HG02642 (cell line): Measurements from ENCODE around the gene SOCS3.

ENCODE experiments used
- ATAC-seq: cut with Tn5 transposase; IDR thresholded peaks from one replicate; pipeline ENCODE4 v1.9.1; 2021; ENCODE audit warnings: mild to moderate bottlenecking; ENCODE audit not compliant: unreplicated experiment, poor library complexity

The SOCS3 gene

DNA sequence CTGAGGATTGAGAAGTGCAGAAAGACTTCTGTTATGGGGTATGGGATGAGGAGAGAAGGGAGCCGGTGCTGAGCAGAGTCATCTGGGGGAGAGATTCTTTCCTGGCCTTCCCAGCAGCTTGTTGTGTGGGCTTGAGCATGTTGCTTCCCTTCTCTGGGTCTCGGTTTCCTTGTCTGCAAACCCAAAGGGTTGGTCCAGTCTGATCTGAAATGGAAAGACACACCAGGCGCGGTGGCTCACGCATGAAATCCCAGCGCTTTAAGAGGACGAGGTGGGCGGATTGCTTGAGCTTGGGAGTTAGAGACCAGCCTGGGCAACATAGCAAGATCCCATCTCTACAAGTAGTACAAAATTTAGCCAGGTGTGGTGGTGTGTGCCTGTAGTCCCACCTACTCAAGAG lies 6.0 kb downstream of the SOCS3 start:
- no peak for ATAC-seq

DNA sequence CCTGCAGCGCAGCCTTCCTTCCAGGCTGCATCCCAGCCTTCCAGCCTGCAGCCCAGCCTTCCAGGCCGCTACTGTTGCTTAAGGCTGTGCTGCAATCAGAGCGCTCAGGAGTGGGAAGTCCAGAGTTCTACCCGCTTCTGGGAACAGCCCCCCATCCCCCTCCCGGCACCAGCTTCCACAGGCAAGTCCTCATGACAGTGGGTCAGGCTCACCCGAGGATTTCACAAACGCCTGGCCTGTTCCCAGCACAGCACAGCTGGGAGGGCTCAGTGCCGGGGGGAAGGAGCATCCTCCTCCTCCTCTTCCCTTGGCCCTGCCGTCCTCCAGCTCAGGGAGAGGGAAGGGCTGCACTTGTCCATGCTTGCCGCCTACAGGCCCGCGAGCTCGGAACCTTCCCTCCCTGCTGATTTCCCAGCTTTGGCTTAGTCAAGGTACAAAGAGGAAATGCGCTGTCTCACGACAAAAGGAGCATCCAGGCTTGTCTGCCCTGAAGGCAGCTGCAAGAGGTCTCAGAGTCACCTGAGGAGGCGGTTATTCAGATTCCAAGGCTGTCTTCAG lies 8.3 kb downstream of the SOCS3 start:
- no peak for ATAC-seq

DNA sequence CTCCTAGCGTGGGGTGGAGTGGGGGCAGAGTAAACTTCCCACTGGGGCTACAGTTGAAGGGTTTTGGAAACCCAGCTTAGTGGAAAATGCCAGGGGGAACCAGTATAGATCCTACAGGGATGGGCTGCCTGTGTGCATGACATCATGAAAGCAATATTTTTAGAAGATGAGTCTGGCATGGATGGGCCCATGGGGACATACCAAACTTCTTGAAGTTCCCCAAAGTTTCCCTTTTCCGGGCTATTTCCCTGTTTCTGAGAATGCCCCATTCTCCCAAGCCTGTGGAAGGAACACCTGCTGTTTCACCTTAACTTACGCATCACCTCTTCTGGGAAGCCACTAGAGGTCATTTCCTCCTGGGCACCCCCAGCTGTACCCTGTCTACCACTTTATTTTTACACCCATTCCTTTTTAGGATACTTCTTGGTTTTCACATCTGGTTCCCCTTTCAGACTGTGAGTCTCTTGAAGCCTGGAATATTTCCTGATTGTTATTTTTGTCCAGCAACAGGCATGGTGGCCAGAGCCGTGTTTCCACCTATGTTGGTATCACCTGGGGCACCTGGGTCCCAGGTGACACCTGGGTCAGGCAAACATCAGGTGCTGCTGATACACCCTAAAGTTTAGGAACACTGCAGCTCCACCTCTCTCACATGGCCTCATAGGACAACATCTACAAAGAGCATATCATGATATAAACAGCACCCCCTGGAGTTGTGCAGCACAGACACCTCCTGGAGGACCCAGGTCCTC lies 9.8 kb downstream of the SOCS3 start:
- no peak for ATAC-seq

DNA sequence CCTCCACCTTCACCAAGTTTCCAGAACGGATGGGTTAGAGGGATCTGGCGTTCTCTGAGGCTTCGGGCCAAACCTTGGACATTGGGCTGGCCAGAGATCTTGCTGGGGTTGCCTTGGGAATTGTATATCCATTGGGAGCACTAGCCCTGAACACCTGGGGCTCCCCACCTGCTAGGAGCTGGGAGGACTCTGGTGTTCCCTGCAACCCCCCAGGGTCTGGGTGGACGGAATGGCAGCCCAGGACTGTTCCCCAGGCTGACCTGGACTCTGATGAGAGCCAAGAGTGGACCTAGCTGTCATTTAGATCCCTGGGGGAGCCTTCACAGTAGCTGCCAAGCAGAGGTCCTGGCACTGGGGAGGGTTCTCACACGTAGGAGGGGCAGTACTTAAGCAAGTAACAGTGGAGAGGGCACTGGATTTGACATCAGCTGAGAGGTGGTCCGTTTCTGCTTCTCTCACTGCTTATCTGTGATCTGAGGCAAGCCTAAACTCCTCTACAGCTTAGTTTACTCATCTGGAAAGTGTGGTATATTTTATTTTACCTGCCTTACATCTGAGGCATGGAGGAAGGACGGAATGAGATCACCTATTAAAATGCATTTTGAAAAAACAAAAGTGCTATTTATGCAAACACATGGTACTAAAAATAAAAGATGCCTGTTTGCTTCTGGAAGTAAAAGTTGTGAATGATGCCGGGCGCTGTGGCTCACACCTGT lies 11.7 kb downstream of the SOCS3 start:
- ATAC-seq, result no peak

DNA sequence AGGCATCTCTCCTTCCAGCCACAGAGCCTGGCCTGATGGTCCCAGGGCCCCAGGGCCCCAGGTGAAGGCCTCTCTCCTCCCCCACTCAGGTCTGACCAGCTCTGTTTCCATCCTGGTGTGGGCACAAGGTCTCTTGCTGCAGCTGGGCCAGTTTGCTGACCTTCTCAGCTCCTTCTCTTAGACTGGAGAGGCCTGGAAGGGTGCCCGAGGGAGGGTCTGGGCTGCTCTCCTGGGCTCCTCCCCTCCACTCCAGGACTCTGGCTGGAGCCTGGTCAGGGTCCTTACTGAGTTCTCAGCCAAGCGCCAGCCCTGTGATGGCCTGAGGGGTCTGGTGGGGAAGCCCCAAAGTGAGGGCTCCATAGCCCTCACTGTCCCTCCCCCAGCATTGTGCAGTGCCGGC lies 12.4 kb downstream of the SOCS3 start:
- ATAC-seq, result no peak

DNA sequence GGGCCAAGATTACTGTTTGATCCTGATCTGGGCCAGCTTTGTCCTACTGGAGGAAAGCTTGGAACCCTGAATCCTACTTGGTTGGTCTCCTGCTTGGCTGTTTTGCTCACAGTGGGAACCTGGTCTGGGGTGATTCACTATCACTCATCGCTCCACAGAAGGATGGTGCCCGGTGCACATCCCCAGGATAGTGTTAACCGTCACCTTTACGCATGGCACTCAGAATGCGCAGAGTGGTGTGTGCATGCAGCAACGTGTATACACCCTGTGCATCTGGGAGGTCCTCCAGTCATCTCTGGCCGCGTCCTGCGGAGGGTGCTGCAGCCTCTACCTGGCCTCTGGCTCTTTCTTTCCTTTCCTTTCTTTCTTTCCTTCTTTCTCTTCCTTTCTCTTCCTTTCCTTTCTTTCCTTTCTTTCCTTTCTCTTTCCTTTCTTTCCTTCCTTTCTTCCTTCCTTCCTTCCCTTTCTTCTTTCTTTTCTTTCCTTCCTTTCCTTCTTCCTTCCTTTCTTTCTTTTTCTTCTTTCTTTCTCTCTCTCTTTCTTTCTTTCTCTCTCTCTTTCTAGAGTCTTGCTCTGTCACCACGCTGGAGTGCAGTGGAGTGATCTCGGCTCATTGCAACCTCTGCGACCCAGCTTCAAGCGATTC lies 13.1 kb downstream of the SOCS3 start:
- no peak for ATAC-seq

DNA sequence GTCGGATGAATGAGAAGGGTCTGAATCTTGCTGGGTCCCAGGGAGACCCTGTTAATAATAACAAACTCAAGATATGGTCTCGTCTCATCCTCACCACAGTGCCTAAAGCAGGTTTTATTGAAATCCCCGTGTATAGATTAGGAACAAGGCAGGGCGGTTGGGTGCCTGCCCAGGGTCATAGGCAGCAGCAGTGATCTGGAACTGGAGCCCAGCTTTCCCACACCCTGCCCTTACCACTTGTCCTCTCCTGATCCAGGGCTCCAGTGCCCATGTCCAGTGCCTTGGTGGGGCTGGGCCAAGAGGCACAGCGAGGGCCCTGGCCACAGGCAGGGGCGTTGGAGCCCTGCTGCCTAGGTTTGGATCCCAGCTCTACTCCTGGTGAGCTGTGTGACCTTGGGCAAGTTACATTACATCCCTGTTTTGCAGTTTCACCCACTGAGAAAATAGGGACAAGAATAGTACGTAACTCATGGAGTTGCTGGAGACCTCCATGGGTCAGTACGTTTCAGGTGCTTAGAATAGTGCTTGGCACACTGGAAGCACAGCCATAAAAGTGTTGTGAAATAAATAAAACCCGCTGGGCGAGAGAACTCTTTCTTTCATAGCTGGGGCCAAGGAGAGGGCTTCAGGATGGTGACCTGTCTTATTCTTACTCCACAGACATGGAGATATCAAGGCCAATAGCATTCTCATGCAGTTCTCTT lies 13.9 kb downstream of the SOCS3 start:
- no peak for ATAC-seq

DNA sequence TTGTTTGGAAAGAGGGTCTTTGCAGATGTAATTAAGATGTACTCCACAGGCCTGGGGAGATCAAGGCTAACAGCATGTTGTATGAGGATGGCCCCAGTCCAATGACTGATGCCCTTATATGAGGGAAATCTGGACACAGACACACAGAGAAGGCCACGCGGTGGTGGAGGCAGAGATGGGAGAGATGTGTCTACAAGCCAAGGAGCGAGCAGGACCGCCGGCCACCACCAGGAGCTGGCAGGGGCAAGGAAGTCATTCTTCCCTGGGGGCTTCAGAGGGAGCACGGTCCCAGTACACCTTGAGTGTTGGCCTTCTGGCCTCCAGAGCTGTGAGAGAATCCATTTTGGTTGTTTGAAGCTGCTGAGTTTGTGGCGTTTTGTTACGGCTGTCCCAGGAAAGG lies 14.7 kb downstream of the SOCS3 start:
- no peak for ATAC-seq

DNA sequence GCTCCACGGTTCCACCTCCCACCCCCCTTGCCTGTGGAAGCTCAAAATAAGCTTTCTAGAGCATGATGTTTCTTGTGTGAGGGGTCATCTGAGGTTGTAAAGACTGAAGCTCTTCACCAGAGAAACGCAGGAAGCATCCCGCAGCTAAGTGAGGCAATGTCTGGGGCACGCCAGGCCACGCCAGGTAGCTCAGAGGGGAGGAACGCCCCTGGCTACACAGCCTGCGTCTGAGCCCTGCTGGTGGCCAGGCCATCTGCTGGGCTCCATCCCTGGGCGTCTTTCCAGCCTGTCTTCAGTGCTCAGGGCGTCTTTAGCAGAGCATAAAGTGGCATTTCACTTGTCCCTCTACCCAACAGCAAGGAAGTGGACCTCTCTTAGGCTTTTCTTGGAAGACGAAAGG lies 15.2 kb downstream of the SOCS3 start:
- ATAC-seq, result no peak

DNA sequence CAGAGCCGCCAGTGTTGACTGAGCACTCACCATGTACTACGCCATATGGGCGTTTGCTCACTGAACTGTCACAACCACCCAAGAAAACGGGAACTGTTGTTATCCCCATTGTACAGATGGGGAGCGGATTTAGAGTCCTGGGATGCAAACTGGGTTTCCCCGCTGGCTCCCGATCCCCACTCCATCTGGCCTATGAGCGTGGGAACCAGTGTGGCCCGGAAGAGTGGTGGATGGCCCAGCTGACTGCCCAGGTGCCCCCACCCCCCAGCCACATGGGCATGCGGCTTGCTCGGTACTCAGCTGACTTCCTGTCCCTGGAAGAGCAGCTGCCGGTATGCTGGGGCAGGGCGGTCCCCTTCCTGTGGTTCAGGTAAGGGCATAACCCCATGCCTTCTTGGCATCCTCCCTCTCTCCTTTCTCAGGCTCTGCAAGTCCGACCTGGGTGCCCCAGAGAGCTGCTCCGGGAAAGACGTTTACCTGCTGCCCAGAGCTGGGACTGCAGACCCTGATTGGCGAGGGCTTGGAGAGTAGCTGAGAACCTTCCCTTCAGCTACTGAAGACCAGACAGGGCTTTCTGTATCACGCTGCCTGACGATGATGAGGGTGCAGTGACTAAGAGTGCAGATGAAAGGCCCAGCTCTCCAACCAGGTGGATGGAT lies 16.2 kb downstream of the SOCS3 start:
- ATAC-seq, result peak; percentile 41

DNA sequence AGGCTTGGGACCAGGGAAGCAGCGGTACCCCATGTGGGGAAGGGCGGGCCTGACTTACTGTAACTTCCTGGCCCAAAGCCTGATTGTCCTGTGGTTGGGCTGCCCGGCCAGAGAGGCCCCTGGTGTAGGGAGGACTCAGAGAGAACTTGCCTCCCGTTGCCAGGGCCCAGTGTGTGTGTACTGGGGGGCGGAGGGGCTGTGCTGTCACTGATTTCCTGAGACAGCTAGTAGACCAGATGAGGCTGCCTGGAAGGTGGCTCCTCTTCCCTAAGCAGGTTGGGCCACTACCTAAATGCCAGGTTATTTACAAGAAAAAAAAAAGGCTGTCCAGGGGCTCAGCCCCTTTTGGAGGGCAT lies 16.7 kb downstream of the SOCS3 start:
- no peak for ATAC-seq

DNA sequence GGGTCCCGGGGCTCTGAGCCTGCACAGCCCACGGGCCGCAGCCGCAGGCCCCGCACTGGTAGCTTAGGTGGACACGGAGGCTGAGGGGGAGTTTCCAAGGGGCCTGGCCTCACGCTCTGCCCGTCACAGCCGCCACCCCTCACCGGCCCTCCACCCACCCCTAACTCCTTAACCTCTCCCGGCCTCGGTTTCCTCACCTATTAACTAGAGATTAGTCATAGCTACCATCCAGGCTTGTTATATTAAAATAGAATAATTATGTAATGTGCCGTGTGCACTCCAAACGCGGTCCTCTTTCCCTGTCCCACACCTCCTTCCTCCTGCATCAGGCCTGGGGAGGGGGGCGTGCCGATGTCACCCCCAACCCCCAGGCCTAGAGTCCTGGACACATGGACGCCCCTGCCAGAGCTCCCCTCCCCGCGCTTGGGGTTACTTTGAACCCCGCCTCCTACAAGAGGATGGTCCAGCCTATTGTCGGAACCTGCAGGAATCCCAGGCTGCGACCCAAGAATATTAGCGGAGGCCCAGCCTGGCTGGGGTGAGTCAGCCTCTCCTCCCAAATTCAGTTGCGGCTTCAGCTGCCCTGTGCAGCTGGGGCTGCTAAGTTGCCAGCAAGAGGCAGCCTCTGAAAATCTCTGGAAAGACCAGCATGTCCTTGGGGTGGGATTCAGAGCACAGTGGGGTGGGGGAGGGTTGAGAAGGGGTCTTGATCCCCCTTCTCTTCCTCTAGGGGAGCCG lies 17.3 kb downstream of the SOCS3 start:
- no peak for ATAC-seq

DNA sequence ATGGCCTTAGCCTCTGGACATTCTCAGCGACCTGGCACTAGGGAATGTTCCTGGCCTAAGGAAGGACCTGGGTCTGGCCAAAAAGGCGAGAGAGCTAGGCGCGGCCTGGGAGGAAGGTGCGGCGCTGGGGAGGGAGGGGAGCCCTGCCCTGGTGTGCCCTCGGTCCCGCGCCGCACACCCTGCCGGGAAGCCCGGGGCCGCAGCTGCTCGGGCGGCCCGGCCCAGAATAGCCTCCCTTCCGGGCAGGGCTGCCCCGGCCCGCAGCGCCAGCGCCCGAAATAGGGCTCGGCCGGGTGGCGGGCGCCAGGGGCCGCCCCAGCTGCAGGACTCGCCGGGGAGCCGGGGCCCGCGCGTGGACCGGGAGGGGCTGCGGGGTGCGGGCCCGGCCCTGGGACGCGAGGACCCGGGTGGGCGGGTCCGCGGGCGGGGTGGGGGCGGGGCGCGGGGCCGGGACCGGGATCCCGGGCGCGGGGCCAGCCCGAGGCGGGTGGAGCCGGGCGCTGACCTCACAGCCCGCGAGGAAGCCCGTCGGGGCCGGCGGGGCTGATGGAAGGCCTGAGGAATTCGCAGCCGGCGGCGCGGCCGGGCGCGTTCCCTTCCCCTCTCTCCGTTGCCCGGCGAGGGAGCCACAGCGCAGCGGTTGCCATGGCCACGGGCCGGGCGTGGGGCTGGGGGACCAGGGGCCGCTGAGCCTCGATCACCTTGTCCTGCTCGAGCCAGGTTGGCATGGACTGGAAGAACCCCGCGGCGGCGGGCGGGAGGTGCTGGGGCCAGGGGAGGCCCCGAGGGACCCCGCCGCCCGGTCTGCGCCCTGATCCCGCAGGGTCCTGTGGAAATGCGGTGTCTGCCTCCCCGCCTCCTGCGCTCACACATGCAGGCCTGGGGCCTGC lies 18.1 kb downstream of the SOCS3 start:
- no peak for ATAC-seq

DNA sequence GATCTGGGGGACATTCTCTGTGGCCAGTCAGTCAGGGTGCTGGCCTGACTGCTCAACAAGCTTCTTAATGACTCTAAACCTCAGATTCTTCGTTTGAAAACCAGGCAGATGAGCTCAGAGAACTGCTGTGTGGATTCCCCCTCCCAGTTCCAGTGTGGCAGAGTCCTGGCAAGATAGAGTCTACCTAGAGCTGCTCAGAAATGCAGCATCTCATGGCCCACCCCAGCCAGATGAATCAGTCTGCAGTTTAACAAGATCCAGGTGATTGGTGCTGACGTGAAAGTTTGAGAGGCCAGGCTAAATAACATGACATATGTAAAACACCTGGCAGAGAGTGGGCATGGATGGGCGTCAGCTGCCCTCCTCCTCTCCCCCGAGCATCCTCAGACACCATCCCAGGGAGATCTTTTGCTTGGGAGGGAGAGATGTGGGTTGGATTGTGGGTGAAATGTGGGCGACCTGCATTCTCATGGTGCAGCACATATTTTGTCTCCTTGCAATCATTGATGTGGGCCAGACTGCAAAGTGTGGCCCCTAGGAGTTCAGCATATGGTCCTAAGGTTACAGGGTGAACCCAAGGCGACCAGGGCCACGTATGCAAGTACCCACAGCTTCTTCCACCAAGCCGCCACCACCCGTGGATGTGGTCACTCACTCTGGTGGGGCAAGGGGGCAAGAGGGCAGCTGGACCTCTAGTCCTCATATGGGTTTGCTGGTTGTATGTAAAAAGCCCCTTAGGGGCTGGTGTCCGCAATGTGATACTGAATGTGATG lies 19.5 kb downstream of the SOCS3 start:
- no peak for ATAC-seq

DNA sequence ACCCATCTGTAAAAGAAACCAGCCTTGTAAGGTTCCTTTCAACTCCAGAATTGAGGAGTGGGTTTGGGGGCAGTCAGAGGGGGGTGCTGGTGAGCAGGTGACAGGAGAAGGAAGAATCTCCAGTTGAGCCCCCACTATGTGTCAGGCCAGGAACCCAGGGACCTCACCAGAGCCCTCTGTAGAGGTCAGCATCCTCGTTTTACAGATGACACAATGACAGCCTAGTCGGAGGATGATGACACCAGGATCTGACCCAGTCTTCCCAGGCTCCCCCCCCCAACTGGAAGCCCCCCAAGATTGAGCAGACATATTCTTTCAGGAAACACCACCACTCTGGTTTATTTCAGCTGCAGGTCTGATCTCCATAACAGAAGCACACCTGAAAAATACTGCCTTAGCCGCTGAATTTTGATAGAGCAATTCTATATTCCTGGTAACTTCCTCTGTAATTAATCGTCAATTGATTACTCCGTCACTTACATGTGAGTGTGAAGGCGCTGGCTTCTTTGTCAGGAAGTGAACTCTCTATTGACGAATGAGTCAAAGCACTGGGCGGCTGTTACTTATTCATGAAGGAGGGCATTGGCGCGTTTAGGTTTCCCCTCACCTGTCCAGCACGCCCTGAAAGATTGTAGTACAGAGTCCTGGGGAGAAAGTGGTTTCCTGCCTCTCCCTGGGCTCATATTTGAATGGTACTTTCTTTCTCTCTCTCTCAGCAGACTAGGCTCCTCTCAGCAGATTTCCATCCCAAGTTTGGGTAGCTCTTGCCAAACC lies 21.2 kb downstream of the SOCS3 start:
- ATAC-seq, result no peak

DNA sequence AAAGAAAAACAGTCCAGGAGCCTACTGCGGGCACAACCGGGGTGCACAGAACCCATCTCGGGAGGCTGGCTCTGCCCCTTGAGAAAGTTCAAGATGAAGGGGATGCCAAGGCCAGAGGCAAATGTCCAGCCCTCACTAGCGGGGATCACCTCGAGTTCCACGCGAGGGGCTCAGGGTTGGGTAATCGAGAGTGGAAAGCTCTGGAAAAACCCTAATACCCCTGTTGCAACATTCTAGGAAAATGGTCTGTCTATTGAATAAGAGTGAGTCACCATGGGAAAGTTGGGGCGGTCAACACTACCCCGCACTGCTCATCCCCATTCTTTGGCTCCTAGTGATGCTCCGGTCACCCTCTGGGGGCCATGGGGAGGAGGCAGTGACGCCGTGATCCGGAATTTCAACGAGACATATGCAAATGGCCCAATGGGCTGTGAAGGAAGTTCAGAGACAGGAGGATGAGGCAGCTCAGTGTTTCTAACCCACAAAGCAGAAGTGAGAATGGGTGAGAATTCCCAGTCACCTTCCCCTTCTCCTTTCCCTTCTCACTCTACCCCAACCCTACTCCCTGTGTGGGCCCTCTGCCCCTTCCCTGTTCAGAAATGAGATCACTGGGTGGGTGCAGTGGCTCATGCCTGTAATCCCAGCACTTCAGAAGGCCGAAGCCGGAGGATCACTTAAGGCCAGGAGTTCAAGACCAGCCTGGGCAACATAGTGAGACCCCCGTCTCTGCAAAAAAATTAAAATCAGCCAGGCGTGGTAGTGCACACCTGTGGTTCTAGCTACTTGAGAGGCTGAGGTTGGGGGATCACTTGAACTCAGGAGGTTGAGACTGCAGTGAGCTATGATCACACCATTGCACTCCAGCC lies 22.4 kb downstream of the SOCS3 start:
- ATAC-seq, result peak; percentile 59
